ENCODE data around the gene GPHB5.

DNA sequence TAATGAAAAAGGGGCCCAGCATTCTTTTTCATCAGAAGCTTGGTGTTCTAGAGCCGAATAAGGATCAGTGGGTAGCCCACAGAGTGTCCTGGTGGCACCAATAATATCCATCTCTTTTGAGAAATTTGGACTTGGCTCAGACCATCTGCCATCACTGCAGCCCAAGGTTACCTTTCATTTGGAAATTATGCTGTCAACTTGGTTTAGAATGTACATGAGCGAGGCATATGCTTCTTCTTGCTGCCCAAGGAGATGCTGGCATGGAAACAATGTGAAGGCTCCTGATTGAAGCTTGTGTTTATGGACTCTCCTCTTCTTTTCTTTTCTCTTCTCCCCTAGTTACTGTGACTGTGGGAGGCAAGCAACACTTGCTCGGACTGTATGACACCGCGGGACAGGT, 50.0 kb downstream of the GPHB5 start:
- TF ChIP-seq, protein P1, sequence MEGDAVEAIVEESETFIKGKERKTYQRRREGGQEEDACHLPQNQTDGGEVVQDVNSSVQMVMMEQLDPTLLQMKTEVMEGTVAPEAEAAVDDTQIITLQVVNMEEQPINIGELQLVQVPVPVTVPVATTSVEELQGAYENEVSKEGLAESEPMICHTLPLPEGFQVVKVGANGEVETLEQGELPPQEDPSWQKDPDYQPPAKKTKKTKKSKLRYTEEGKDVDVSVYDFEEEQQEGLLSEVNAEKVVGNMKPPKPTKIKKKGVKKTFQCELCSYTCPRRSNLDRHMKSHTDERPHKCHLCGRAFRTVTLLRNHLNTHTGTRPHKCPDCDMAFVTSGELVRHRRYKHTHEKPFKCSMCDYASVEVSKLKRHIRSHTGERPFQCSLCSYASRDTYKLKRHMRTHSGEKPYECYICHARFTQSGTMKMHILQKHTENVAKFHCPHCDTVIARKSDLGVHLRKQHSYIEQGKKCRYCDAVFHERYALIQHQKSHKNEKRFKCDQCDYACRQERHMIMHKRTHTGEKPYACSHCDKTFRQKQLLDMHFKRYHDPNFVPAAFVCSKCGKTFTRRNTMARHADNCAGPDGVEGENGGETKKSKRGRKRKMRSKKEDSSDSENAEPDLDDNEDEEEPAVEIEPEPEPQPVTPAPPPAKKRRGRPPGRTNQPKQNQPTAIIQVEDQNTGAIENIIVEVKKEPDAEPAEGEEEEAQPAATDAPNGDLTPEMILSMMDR (IDR thresholded peaks at IDR 0.05), result no peak
- no peak for TF ChIP-seq POLR2A (IDR thresholded peaks at IDR 0.05)
- TF ChIP-seq EP300 (IDR thresholded peaks at IDR 0.05), result no peak
